Measurements from ENCODE around the gene TACC3.

GRCh38 chr4:1682860-1683259 lies 38.5 kb upstream of the TACC3 start:
- TF ChIP-seq CTCF (IDR thresholded peaks at IDR 0.05) (no peak), POLR2A (IDR thresholded peaks at IDR 0.05) (no peak)

Data from adrenal gland (tissue), 5 donors.